Hepatocyte (in vitro differentiated cells): ENCODE measurements around the gene PRR20B.

Experiments
- CTCF ChIP-seq: fragments of 200-600 bp; sonication (generic); IDR thresholded peaks from 2 replicates; pipeline ENCODE4 v1.5.1; 2016; ENCODE audit warnings: antibody characterized with exemption, mild to moderate bottlenecking; ENCODE audit not compliant: poor library complexity
- EZH2phosphoT487 ChIP-seq: fragments of 200-600 bp; sonication (generic); IDR thresholded peaks from one replicate; pipeline ENCODE4 v1.6.1; 2018; ENCODE audit warnings: antibody characterized with exemption, mild to moderate bottlenecking, low read depth, moderate library complexity; ENCODE audit not compliant: unreplicated experiment, severe bottlenecking

DNA sequence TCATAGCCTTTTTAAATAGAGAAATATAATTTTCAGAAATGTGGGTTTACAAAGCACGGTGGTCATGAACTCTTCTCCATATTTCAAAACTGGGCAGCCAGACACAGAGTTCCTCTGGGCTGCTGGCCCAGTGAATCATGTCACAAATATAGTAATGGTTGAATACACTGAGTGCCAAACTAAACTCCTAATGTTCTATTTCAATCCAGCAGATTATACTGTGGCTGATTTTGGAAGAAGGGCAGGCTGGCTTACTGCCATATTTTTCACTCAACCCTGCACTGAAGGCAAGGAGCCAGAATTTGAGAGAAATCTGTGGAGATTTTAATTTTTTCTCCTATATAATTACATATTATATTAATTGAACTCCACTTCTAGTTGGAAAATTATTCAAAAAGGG is 23.6 kb upstream of the PRR20B start:
- no peak for TF ChIP-seq CTCF
- no peak for TF ChIP-seq EZH2phosphoT487
